B cell (primary cell): ENCODE results near the gene SLC6A18. TPM values are rescaled to one million over a fixed set of nuclear protein-coding genes. Genes with fewer than 3 reads are reported as not detected.
"Not testable (repeated sequence)": the region's sequence is repeated elsewhere in the genome, so short reads cannot be mapped to it uniquely, and the experiment has no call there.

Experiments used
- ATAC-seq: fragments of 200-7000 bp; cut with Tn5 transposase; one replicate; pipeline ENCODE4 v1.10.0; 2021; ENCODE audit warnings: low read depth, mild to moderate bottlenecking, moderate number of reproducible peaks, moderate library complexity
- CTCF ChIA-PET: fragments of 350-600 bp; sonication (Branson Sonifier 250); formaldehyde crosslinking; loops from one replicate; lab custom pipeline; 2021; ENCODE audit warnings: antibody characterized with exemption, inconsistent platforms; lab: Charles Lee
- POLR2A ChIA-PET: fragments of 350-600 bp; sonication (Branson Sonifier 250); formaldehyde crosslinking; loops from one replicate; lab custom pipeline; 2021; ENCODE audit warnings: antibody characterized with exemption; lab: Charles Lee
- DNase-seq: peaks from one replicate; pipeline ENCODE4 v3.0.0; 2013
- H2AFZ ChIP-seq: 2 replicates; pipeline ENCODE4 v1.6.1; 2012; ENCODE audit warnings: mild to moderate bottlenecking, low read depth, low read length; ENCODE audit not compliant: insufficient read depth, poor library complexity, severe bottlenecking
- H3K27ac ChIP-seq, 2 donors: 1 replicate in 1 of 2; 2 replicates in 1 of 2; pipeline ENCODE4 v1.5.1; 2012 to 2013; ENCODE audit warnings: low read length in 2 of 2, mild to moderate bottlenecking in 2 of 2, moderate library complexity in 1 of 2
- H3K27me3 ChIP-seq, 4 experiments: fragments of 200-600 bp in 1 of 4; sonication (generic) in 1 of 4; replicated peaks in 1 of 4; 1 replicate in 2 of 4; 2 replicates in 2 of 4; pipeline versions ENCODE4 v1.6.1 to v1.7.0; 2013 to 2016; ENCODE audit warnings: low read length in 3 of 4, mild to moderate bottlenecking in 2 of 4, mixed read lengths in 1 of 4, moderate library complexity in 1 of 4; ENCODE audit not compliant: insufficient read depth in 4 of 4, control insufficient read depth in 3 of 4; ENCODE audit errors: control extremely low read depth in 1 of 4
- H3K36me3 ChIP-seq, 2 experiments: replicated peaks in 1 of 2; 1 replicate in 1 of 2; 2 replicates in 1 of 2; pipeline versions ENCODE4 v1.6.1 to v1.7.1; 2013; ENCODE audit warnings: low read length in 1 of 2; ENCODE audit not compliant: insufficient read depth in 2 of 2, control insufficient read depth in 1 of 2; ENCODE audit errors: control extremely low read depth in 1 of 2, extremely low read depth in 1 of 2
- H3K4me1 ChIP-seq, 2 donors: fragments of 200-600 bp in 1 of 2; sonication (generic) in 1 of 2; 1 replicate in 1 of 2; 2 replicates in 1 of 2; pipeline versions ENCODE4 v1.5.1 to v1.6.1; 2013 to 2017; ENCODE audit warnings: low read length in 2 of 2; ENCODE audit not compliant: control insufficient read depth in 2 of 2, insufficient read depth in 2 of 2
- H3K4me2 ChIP-seq: replicated peaks from 2 replicates; pipeline ENCODE3; 2012; ENCODE audit warnings: mild to moderate bottlenecking, low read depth, low read length; ENCODE audit not compliant: poor library complexity, severe bottlenecking
- H3K4me3 ChIP-seq, 5 experiments: fragments of 200-600 bp in 1 of 5; sonication (generic) in 1 of 5; 1 replicate in 3 of 5; 2 replicates in 2 of 5; pipeline versions ENCODE4 v1.5.1 to v1.7.0; 2011 to 2016; ENCODE audit warnings: low read length in 4 of 5, mild to moderate bottlenecking in 4 of 5, low read depth in 2 of 5, control low read depth in 1 of 5, moderate library complexity in 1 of 5; ENCODE audit not compliant: insufficient read depth in 1 of 5; ENCODE audit errors: control extremely low read depth in 1 of 5, extremely low read depth in 1 of 5
- H3K79me2 ChIP-seq: fragments of 200-600 bp; sonication (generic); one replicate; pipeline ENCODE4 v1.6.0; 2016; ENCODE audit warnings: low read length; ENCODE audit not compliant: control insufficient read depth, insufficient read depth
- H3K9ac ChIP-seq: fragments of 200-600 bp; sonication (generic); 2 replicates; pipeline ENCODE4 v1.6.1; 2017; ENCODE audit warnings: mild to moderate bottlenecking, low read length, moderate library complexity
- H3K9me3 ChIP-seq, 3 donors: one replicate each; pipeline versions ENCODE4 v1.6.1 to v1.7.1; 2013; ENCODE audit warnings: low read length in 2 of 3; ENCODE audit not compliant: control insufficient read depth in 2 of 3, insufficient read depth in 1 of 3; ENCODE audit errors: control extremely low read depth in 1 of 3
- H4K20me1 ChIP-seq: 2 replicates; pipeline ENCODE4 v1.6.0; 2012; ENCODE audit warnings: mild to moderate bottlenecking, low read length; ENCODE audit not compliant: insufficient read depth, control insufficient read depth, poor library complexity, severe bottlenecking
- H3K27ac Mint-ChIP-seq: one replicate; pipeline ENCODE4 v1.8.0; 2021; ENCODE audit warnings: mixed read lengths
- H3K27me3 Mint-ChIP-seq: one replicate; pipeline ENCODE4 v1.8.0; 2021; ENCODE audit warnings: mixed read lengths
- H3K4me1 Mint-ChIP-seq: one replicate; pipeline ENCODE4 v1.8.0; 2021; ENCODE audit warnings: mixed read lengths
- H3K4me3 Mint-ChIP-seq: one replicate; pipeline ENCODE4 v1.8.0; 2021; ENCODE audit warnings: mixed read lengths
- H3K9me3 Mint-ChIP-seq: one replicate; pipeline ENCODE4 v1.8.0; 2022; ENCODE audit warnings: mixed read lengths; ENCODE audit not compliant: insufficient read depth
- CTCF ChIP-seq: fragments of 200-600 bp; IDR thresholded peaks from one replicate; pipeline ENCODE4 v1.8.0; 2022; ENCODE audit warnings: antibody characterized with exemption, mild to moderate bottlenecking
- EZH2 ChIP-seq: IDR thresholded peaks from 2 replicates; pipeline ENCODE4 v1.6.1; 2012; ENCODE audit warnings: borderline replicate concordance, low read depth, mild to moderate bottlenecking, moderate library complexity, low read length; ENCODE audit not compliant: insufficient read depth, poor library complexity, severe bottlenecking
- WGBS: methylation state at CpG from one replicate; pipeline ENCODE4 v1.1.5; 2013; ENCODE audit warnings: missing lambda C conversion rate; ENCODE audit not compliant: insufficient coverage; 5-methylcytosine and 5-hydroxymethylcytosine counted together
- intact Hi-C: fragments of 100-400 bp; cut with micrococcal nuclease; formaldehyde crosslinking; loops from one replicate; pipeline ENCODE4 v1.10.0; 2022
- polyA plus RNA-seq: library from polyadenylated mRNA; depleted of rRNA; stranded (reverse); fragments of >200 nt; gene quantifications from 2 replicates; pipeline ENCODE4 v1.2.3, GENCODE V29; 2012
- total RNA-seq, 2 donors: library from RNA; stranded (reverse); fragments of 120-200 nt in 1 of 2; gene quantifications; 1 replicate in 1 of 2; 2 replicates in 1 of 2; pipeline versions ENCODE4 v1.2.3 to v1.2.4, GENCODE V29; 2013 to 2022

SLC6A18 gene
- total and polyA plus RNA-seq, 2 donors (not counting 1 experiment from before 2014, with no cell fraction given) = not detected

GRCh38 chr5:1266791-1267190 is 41.6 kb downstream of the SLC6A18 start:
- Histone ChIP-seq H3K79me2 (no peaks in the 10 kb centered on the region), H3K4me2 (no peak overlapping the region), H3K27ac (no peak overlapping the region), H3K4me1 (no peaks in the 10 kb centered on the region), H3K9me3 (peaks cover 0 to 28% (median 5%) of the 10 kb centered on the region in 3 donors), H2AFZ (no peak overlapping the region), H3K36me3 (no peaks in the 10 kb centered on the region), H4K20me1 (no peaks in the 10 kb centered on the region), H3K4me3 (no peak overlapping the region), H3K9ac (no peak overlapping the region), H3K27me3 (no peaks in the 10 kb centered on the region)
- TF ChIP-seq EZH2 (no peak), CTCF (no peak)
- intact Hi-C loops = no loop called here
- POLR2A ChIA-PET = no interaction called here
- Mint-ChIP-seq H3K27ac (no peak overlapping the region), H3K27me3 (no peaks in the 10 kb centered on the region), H3K4me1 (no peaks in the 10 kb centered on the region), H3K4me3 (no peak overlapping the region), H3K9me3 (no peaks in the 10 kb centered on the region)
- CTCF ChIA-PET = no interaction called here
- 93% methylated on average over 7 of the region's 9 CpGs for WGBS
- ATAC-seq (no peak), DNase-seq (no peak)

- ATAC-seq, CTCF ChIA-PET, H3K4me2 ChIP-seq, H3K4me3 ChIP-seq, H3K4me1 Mint-ChIP-seq, H3K27ac ChIP-seq, H2AFZ ChIP-seq, H3K79me2 ChIP-seq, H3K27me3 ChIP-seq, H3K27me3 Mint-ChIP-seq, DNase-seq, H3K9ac ChIP-seq, H4K20me1 ChIP-seq, H3K4me3 Mint-ChIP-seq, H3K9me3 Mint-ChIP-seq, H3K4me1 ChIP-seq, H3K27ac Mint-ChIP-seq, intact Hi-C loops, H3K36me3 ChIP-seq, POLR2A ChIA-PET: not testable (repeated sequence)
- H3K9me3 ChIP-seq = peaks cover 0 to 23% (median 5%) of the 10 kb centered on the region in 3 donors
- WGBS = no CpG with 5 or more reads among the region's 5 CpGs
These were observed 42.3 kb downstream of the SLC6A18 start for GRCh38 chr5:1267464-1267863.
